T-helper 22 cell (primary cell): ENCODE data around the gene CTBP2.
"Not testable (repeated sequence)": the region's sequence is repeated elsewhere in the genome, so short reads cannot be mapped to it uniquely, and the experiment has no call there.

Source experiments
- DNase-seq: peaks from one replicate; pipeline ENCODE4 v3.0.0-alpha.2; 2020; ENCODE audit warnings: low read depth

Gene CTBP2

DNA sequence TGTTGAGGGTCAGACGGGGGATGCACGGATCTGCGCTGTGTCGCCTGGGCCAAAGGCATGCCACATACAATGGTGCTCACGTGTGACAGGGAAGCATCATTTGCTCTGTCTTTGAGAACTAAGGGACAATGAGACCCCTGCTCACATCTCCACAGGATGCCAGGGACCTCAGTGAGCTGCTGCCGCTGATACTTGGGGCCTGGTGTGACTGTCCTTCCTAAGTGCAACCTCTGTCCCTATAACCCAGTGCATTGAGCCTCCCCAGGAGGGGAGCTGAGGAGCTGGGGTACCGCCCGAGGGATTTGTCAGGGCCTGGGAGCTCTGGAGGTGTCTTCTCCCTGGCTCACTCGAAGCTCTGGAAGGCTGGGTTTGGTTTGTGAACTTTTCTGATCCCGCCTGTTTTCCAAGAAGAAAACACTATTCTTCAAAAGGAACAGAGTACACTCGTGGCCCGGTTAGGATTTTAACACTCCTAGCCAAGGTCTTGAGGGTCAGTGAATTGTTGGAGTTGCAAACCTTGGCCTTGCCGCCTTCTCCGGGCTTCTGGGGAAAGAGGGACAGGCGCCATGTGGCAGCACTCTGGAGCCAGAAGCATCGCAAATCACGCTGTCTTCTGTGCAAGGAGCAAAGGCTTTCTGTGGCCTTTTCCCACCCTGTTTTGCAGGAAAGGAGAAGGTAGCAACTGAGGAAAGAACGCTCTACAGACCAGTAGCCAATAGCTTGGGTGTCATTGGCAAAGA is 26.2 kb upstream of the CTBP2 start:
- DNase-seq = no peak

DNA sequence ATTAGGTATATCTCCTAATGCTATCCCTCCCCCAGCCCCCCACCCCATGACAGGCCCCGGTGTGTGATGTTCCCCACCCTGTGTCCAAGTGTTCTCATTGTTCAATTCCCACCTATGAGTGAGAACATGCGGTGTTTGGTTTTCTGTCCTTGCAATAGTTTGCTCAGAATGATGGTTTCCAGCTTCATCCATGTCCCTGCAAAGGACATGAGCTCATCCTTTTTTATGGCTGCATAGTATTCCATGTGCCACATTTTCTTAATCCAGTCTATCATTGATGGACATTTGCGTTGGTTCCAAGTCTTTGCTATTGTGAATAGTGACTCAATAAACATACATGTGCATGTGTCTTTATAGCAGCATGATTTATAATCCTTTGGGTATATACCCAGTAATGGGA is 18.7 kb upstream of the CTBP2 start:
- DNase-seq = not testable (repeated sequence)

DNA sequence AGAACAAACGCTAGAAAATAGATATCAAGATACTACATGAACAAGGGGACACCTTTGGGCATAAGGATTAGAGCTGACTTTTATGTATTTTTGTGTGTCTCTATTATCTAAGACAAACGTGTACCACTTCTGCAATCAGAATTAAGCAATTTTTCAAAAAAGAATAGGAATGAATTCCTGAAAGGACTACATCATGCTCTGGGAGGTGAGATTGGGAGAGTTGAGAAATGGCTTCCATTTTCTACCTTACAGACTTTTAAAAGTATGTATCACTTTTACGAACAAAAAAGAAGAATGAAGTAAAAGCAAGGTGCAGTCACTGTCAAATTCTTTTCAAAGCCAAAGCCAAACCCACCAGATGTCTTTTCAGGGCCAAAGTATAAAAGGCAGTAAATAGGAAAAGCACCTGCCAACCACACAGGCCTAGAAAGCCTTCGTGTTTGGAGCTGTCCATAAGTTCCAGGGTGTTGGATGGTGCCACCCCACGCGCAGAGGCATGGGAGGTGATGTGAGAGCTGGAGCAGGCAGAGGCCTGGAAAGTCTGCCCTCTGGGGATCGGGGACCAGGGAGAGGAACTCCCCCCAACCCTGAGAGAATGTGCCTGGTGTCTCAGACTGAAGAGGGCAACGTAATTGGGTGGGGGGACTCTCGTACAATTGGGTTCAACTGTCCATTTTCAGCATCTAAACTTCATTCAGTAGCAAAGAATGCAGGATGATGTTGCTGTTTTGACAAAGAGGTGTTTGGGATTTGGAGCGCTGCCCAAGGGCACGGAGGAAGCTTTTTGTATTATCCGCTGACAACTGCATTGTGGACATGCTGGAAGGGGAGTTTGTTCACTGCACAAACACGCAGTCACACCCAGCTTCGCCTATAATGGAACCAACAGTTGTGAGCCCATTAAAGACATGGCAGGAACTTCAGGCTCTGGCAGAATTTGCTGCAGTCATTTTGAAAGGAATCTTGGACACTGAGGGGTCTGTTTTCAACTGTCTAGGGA is 17.6 kb upstream of the CTBP2 start:
- no peak for DNase-seq

DNA sequence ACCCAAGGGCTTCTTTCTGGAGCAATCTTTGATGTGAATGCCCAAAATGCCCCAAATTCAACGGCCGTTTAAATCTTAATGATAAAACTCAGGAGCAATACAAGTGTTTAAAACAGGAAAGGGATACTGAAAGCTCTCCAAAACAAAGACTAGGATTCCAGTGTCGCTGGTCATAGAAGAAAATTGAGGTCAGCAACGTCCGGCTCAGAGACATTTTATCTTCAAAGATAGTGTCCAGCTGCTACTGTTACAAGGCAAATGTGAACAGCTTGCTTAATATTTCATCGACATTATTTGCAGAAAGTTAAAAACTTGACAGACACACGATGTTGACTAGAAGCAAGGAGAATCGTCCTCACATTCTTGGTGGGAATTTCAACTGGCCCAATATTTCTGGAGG is 15.4 kb upstream of the CTBP2 start:
- DNase-seq = no peak

DNA sequence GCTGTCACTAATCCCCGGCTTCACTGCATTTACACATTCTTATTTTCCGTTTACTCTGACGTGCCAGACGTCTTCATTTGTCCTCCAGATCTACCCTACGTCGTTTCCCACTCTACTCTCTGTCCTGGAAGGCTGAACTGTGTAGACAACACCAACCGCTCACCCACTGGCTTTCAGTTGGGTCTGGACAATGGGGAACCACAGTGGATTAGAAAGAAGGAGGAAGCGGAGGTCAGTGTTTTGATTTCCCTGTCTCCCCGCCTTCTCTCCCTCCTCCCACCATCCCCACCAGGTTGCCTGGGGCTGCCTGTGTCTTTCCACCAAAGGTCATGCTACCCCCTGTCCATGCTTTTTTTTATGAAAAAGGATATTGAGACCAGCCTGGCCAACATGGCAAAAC is 14.0 kb upstream of the CTBP2 start:
- no peak for DNase-seq

DNA sequence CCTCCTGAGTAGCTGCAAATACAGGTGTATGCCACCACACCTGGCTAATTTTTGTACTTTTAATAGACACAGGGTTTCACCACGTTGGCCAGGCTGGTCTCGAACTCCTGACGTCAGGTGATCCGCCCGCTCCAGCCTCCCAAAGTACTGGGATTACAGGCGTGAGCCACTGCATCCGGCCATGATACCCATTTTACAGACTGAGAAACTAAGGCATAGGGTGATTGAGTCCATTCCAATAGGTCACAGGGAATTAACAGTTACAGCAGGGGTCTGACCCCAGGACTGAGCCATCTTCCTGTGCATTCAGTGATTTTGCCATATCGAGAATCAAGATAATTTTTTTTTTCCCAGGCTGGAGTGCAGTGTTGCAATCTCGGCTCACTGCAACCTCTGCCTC is 12.3 kb upstream of the CTBP2 start:
- no peak for DNase-seq

DNA sequence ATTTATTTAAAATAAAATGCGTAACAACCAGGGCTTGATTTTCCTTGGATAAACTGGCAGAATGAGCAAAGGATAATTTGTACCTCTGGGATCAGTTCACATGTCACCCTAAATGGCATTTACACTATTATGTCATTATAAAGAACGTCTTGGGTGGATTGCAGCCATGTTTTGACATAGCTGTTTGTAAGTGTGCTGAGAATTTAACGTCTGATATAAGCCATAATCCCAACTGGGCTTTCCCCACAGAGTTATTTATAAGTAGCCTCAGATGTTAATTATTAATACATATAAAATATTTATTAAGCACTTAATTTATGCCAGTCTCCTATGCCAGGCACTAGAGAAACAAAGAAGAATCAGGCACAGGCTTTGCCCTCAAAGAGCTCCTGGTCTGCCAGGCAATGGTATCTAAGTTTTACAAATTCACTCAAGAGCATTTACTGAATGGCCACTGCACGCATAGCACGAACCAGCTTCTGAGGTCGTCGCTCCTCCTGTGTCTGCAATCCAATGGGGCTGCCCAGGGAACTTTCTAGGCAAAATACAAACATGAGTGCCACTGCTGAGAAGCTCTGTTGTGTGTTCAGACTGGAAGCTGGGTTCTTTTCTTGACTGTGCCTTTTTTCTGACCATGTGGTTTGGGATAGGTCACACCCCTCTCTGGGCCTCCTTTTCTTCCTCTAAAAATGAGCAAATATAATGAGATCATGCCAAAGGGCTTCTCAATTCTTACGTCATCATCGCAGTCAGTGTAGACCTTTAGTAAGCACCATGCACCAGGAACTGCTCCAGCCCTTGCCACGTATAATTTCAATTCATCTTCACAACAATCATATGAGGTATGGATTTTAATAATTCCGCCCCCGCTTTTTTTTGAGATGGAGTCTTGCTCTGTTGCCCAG is 11.3 kb upstream of the CTBP2 start:
- DNase-seq = no peak

DNA sequence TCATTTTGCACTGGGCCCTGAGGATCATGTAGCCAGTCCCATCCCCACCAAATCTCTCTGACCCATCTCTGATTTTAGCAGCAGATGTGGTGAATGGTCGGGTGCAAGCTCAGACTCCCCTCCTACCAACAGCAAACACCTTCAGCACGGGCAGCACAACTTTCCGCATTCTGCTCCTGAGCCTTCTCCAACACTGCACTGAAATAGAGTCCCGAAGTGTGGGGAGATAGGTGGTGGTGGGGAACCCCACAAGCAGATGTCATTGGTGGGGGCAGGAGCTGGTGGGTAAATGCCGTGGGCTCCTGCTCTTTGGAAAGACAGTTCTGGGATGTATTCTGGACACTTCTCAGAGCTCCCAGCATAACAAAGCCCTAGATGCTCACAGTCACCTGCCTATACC is 9.6 kb upstream of the CTBP2 start:
- no peak for DNase-seq

DNA sequence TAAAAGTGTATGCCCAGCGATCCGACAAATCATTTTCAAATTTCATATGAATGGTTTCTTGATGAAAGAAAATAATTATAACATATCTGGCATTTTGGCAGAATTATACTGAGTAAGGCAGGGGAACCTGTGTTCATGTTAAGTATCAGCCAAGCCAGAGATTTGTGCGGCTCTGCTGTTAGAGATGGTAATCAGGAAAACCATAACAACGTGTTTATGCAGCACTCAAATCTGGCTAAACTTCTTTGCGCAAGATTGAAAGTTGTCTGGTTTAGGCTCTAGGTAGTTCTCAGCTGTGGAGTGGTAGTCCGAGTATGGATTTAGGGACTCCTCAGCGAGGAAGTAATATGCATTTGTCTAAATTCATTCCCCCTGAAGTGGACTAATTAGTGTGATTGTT is 8.9 kb upstream of the CTBP2 start:
- DNase-seq = no peak

DNA sequence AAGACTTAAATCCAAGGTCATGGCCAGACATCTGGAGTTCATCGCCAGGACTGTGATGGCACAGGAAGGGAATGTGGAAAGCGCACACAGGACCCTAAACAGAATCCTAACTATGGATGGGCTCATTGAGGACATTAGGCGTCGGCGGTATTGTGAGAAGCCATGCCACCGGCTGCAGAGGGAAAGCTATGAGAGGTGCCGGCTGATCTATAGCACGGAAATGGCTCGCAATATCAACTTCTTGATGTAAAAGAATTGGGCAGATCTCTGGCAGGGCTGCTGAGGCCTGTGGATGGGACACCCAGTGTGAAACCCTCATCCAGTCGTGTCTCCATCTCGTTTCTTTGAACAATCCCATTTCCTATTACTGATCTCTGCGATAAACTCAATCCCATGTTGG is 6.3 kb upstream of the CTBP2 start:
- no peak for DNase-seq

DNA sequence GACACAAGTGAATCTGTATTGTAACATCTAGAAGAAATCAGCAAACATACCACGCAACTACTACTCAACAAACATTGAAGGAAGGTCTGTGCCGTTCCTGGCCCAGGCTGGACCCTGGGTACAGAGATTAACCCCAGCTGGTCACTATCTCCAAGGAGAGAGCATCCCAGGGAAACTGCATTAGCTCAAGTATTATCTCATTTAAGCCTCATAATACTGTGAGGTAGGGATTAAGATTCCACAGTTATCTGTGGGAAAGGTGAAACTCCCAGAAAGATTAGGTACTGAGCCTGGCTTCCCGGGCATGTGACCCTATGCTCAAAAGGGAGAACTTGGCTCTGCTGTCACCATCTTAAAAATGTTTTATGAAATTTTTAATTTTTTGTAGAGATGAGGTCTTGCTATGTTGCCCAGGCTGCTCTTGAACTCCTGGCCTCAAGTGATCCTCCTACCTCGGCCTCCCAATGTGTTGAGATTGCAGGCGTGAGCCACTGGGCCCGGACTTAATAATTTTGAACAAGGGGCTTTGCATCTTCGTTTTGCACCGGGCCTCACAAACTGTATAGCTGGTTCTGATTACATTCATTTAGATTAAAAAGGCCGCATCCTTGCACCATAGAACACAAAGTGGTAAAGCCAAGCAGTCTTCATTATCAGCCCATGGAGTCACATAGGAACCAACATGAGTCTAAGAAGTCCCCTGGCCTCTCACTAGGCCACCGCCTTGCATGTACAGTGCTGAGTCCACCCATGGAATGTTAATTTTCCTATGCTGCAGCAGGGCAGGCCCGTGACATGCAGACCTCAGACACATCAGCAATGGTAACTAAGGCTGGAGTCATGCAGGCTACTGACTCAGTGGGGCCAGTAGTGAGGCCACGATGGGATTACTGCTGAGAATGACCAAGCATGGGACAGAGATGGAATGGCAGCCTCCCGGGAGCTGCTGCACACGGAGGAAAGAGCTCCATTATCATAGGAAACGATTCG is 5.5 kb upstream of the CTBP2 start:
- DNase-seq = no peak

DNA sequence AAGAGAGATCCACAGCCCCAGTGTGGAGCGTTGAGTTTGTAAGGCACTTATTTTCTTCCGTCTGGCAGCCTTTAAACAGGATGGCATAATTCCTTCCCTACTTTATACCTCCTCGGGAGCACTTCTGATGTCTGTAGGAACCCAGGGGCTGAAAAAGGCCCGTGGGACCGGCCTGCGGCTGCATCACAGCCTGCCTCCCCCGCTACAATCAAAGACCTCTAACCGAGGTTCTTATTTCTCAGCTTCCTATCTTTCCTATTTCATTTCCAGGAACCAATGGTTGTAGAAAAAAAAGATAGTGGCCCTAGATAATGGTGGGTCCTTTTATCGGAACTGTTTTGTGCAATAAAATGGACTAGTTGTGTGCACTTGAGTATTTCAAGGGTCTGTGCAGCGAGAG is 4.1 kb upstream of the CTBP2 start:
- no peak for DNase-seq

DNA sequence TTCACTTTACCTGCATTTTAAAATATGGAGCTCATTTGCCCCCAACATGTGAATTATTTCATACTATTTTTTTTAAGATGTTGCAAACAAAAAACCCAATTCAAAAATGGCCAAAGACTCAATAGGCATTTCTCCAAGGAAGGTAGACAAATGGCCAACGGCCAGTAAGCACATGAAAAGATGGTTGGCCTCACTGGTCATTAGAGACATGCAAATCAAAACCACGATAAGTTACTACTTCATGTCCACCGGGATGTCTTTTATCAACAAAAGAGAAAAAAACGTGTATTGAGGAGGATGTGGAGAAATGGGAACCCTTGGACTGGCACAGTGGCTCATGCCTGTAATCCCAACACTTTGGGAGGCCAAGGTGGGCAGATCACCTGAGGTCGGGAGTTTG is 3.4 kb upstream of the CTBP2 start:
- no peak for DNase-seq

DNA sequence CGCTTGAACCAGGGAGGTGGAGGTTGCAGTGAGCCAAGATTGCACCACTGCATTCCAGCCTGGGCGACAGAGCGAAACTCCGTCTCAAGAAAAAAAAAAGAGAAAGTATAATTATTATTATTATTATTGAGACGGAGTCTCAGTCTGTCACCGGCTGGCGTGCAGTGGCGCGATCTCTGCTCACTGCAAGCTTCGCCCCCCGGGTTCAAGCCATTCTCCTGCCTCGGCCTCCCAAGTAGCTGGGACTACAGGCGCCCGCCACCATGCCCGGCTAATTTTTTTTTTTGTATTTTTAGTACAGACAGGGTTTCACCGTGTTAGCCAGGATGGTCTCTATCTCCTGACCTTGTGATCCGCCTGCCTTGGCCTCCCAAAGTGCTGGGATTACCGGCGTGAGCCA is 2.9 kb upstream of the CTBP2 start:
- DNase-seq = not testable (repeated sequence)

DNA sequence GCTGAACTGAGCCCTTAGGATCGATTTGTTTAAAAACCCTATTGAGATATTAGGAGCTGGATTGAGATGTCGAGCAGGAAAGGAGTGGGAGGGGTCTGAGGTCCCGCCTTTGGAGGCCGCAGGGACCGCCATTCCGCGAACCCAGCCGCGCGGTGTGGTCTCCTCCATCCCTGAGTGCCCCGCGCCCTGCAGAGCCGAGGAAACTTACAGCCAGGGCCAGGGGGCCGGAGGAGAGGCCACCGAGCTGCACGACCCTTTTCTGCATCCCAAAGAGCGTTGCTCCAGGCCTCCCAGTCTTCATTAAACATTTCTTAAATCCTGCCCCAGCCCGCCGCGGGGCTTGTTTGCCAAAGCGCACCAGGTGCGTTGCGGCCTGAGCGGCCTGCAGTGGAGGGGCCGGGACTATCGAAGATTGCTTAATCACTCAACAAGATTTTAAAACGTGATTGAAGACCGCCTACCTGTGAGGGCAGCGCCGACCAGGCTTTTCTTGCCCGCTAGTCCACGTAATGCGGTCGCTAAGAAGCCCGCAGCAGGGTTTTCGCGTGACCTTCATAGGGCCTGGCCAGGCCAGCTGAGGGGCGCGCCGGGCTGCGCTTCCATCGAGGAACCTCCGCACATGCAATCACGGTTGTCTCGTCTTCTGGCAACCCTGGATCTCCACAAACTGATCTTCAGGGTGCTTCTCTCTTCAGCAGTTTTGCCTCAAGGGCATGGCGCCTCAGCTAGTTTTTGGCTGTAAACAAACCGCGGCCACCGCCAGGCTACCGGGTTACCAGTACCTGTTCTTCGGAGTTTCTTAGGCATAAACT is 2.0 kb upstream of the CTBP2 start:
- DNase-seq = no peak

DNA sequence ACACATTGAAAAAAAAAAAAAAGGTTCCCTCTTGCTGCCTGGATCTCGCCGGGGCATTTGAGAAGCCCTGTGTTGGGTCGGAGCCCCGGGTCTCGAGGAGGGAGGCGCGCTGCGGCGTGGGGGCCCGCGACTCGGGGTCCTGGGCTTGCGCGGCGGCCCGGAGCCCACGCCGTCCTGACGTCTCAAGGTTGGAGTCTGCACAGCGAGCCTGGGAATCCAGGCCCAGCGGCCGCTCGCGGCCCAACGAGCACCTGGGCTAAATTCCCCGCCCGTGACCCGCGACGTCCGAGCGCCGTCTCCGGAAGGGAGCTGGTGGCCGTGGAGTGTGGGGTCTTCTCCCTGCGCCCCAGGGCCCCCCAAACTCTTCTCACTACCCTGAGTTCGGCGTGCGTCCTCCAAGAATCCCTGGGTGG is 1.4 kb upstream of the CTBP2 start:
- DNase-seq = no peak

DNA sequence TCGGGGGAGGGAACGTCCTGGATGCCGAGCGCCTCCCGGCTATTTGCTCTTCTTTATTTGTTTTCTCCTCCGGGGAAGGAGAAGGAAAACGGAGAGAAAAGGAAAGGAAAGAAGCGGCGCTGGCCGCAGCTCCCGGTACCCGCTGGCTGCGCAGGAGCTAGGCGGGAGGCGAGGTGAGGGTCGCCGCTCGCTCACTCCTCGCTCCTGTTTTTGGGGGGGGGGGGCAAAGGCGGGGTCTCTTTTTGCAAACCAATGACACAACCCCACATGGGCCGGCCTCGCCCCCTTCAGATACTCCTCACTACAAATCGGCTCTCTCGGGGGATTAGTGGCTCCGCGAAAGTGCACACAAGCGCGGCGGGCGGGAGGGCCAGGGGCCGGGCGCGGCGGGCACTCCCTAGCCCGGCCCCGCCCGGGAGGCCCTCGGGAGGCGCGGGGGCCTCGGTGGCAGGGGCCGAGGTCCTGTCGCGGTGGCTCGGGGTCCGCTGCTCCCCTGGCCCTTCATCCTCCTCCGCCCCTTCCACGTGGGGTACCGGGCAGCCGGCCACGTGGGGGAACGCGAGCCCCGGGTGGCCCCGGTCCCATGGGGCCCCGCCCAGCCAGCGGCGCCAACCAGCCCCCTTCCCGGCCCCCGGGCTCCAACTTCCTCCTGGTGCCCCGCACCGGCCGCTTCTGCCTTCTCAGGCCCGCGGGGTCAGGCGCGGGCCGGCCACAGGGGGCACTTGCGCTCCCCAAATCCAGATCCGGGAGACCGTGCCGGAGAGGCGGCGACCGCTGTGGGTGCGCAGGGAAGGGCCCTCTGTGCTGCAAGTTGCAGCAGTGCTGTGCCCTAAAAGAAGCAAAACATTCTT is 718 bp upstream of the CTBP2 start:
- DNase-seq = no peak

DNA sequence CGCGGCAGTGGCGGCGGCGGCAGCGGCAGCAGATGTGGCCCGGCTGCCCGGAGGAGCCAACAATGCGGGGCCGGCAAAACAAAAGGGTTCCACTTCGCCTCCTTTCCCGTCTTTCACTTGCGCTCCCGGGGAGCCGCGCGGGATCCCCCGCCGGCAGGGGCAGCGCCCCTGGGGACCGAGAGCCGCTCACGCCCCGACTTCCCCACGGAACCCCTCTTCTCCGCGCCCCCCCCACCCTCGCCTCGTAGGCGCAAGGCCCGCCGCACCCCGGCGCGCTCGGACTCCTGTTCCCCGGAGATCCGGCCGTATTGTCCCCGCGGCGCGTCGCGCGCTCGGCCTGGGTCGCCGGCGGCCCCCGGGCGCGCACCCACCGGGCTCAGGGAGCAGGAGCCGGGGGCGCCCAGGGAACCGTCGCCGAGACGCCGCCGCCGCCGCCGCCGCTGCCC is 854 bp downstream of the CTBP2 start:
- no peak for DNase-seq
